Stimulated activated CD4-positive, alpha-beta T cell treated with anti-CD3 and anti-CD28 coated beads, Interleukin-4, amount 100 ng/mL, for 1 hour (primary cell): ENCODE data around the gene BACH2.
"Not testable (repeated sequence)": the region's sequence is repeated elsewhere in the genome, so short reads cannot be mapped to it uniquely, and the experiment has no call there.

Experiments
- DNase-seq: peaks from one replicate; pipeline ENCODE4 v3.0.0-alpha.2; 2020

Gene BACH2

GRCh38 chr6:90296341-90297114, at the start of gene BACH2:
Gene BACH2 (minus strand): TSS chr6:90296843. CDS start chr6:90008844, 287,999 bp downstream.
- DNase-seq = peak; percentile 94

- no peak for DNase-seq
These were observed 46.9 kb upstream of the BACH2 start for GRCh38 chr6:90343576-90343975.

- no peak for DNase-seq
These were observed 41.8 kb upstream of the BACH2 start for GRCh38 chr6:90338409-90338808.

- DNase-seq = no peak
These were observed 39.8 kb upstream of the BACH2 start for GRCh38 chr6:90336388-90336947.

- DNase-seq = no peak
These were observed 37.3 kb upstream of the BACH2 start for GRCh38 chr6:90333928-90334327.

GRCh38 chr6:90332978-90333543, 36.4 kb upstream of the BACH2 start:
- not testable (repeated sequence) for DNase-seq

- DNase-seq = no peak
These were observed 32.9 kb upstream of the BACH2 start for GRCh38 chr6:90329386-90330077.

- no peak for DNase-seq
These were observed 31.4 kb upstream of the BACH2 start for GRCh38 chr6:90328004-90328403.

- DNase-seq = no peak
These were observed 29.9 kb upstream of the BACH2 start for GRCh38 chr6:90326404-90327057.

- no peak for DNase-seq
These were observed 27.1 kb upstream of the BACH2 start for GRCh38 chr6:90323706-90324105.

GRCh38 chr6:90322976-90323474, 26.4 kb upstream of the BACH2 start:
- no peak for DNase-seq

GRCh38 chr6:90319979-90320685, 23.5 kb upstream of the BACH2 start:
- DNase-seq = no peak

GRCh38 chr6:90319044-90319443, 22.4 kb upstream of the BACH2 start:
- no peak for DNase-seq

GRCh38 chr6:90315986-90316385, 19.3 kb upstream of the BACH2 start:
- DNase-seq = no peak

- no peak for DNase-seq
These were observed 18.8 kb upstream of the BACH2 start for GRCh38 chr6:90315354-90315950.

- DNase-seq = no peak
These were observed 17.9 kb upstream of the BACH2 start for GRCh38 chr6:90314514-90314913.

- no peak for DNase-seq
These were observed 14.9 kb upstream of the BACH2 start for GRCh38 chr6:90311569-90311968.

- no peak for DNase-seq
These were observed 9.3 kb upstream of the BACH2 start for GRCh38 chr6:90305800-90306448.

GRCh38 chr6:90304308-90304707, 7.7 kb upstream of the BACH2 start:
- no peak for DNase-seq

- no peak for DNase-seq
These were observed 6.4 kb upstream of the BACH2 start for GRCh38 chr6:90303039-90303438.

GRCh38 chr6:90302320-90302719, 5.7 kb upstream of the BACH2 start:
- DNase-seq = no peak
